MG63 (cell line): Measurements from ENCODE around the gene INSIG2. TPM values are rescaled to one million over a fixed set of nuclear protein-coding genes. Genes with fewer than 3 reads are reported as not detected.

Experiments used
- DNase-seq: peaks from one replicate; pipeline ENCODE4 v3.0.0-alpha.2; 2020
- H3K27me3 ChIP-seq: fragments of 250-450 bp; sonication (Bioruptor Pico); 2 replicates; pipeline ENCODE4 v1.5.1; 2020; ENCODE audit warnings: mild to moderate bottlenecking, moderate library complexity
- H3K36me3 ChIP-seq: fragments of 250-450 bp; sonication (Bioruptor Pico); 2 replicates; pipeline ENCODE4 v1.5.1; 2020; ENCODE audit warnings: mild to moderate bottlenecking, moderate library complexity
- H3K4me3 ChIP-seq: fragments of 250-450 bp; sonication (Bioruptor Pico); 2 replicates; pipeline ENCODE4 v1.5.1; 2020; ENCODE audit warnings: mild to moderate bottlenecking, moderate library complexity
- H3K9me3 ChIP-seq: fragments of 250-450 bp; sonication (Bioruptor Pico); 2 replicates; pipeline ENCODE4 v1.5.1; 2020; ENCODE audit warnings: mild to moderate bottlenecking, moderate library complexity
- total RNA-seq: library from RNA; depleted of rRNA; stranded (reverse); fragments of >200 nt; shearing (Covaris generic); gene quantifications from 2 replicates; pipeline ENCODE4 v1.2.3, GENCODE V29; 2014; ENCODE audit warnings: low replicate concordance; rRNA removed

The INSIG2 gene
- total RNA-seq, result 5.7 and 7.7 TPM in 2 replicates

DNA sequence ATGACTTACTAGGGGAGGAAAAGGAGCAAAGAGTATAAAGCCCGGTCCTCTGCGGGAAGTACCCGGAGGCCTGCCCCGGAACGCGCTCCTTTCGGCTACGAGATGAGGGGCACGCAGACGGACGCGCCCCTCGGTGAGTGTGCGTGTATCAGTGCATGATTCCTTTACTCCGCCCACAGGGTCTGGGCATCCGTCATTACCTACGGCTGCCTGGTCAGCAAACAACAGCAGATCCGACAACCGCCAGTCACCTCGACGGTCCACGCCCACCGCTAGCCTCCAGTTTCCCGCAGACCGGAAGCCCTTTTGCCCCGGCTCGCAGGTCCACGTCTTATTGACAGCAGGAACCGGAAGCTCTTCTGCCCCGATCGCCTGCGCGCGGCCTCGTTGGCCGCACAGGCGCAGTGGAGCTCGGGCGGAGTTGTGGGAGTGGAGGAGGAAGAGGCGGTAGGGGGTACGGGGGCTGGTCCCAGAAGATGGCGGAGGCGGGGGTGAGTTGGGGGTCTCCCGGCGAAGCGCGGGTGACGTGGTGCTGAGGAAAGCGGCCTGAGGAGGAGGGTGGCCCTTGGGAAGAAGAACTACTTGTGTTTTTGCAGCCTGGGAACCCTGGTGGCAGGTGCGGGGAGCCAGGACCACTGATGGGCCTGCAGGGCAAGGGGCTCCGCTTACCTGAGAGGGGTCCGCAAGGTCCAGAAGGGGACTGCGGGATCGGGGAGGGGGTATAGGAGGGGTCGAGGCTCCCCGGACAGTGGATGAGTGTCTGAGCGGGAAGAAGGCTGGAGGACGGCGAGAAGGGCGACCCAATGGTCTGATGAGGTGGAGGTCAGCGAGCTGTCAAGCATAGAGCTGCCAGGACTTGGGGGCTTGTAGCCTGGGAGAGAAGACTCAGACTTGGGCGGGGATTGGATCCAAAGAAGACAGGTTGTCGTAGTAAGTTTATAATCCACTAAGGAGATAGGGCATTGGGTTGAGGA is at the start of gene INSIG2:
INSIG2 (plus strand) TSS at position 421 of the 974 bp plus-strand sequence. CDS start 8,086 bp downstream, outside the sequence.
- H3K36me3 ChIP-seq, result no peaks in the 10 kb centered on the region
- H3K4me3 ChIP-seq, result peak within 1 kb of the TSS; percentile 77
- no peaks in the 10 kb centered on the region; the same call in 1 of the 2 replicates for H3K9me3 ChIP-seq
- peaks cover 3% of the 10 kb centered on the region; the same call in 1 of the 2 replicates for H3K27me3 ChIP-seq
- DNase-seq, result peak; percentile 98

DNA sequence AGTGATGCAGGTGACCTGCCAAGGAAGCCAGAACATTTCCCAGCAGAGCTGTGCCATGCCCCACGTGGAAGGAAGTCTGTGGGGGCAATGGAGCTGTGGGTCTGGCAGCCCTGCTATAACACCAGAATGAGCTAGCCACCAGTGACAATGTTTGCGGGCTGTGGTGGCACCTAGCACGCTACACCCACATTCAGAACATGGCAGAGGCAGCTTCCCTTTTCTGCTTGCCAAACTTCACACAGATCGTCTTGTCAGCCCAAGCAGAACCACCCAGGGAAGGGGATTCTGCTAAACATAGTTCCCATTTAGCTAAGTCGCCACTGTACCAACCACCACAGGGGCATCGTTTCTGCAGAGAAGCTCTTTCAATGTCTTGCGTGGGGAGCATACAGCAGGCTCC is 47.4 kb upstream of the INSIG2 start:
- no peak overlapping the region for H3K4me3 ChIP-seq
- H3K27me3 ChIP-seq, result no peaks in the 10 kb centered on the region; the same call in 1 of the 2 replicates
- DNase-seq, result no peak
- H3K9me3 ChIP-seq, result peaks cover 4% of the 10 kb centered on the region
- H3K36me3 ChIP-seq, result no peaks in the 10 kb centered on the region

DNA sequence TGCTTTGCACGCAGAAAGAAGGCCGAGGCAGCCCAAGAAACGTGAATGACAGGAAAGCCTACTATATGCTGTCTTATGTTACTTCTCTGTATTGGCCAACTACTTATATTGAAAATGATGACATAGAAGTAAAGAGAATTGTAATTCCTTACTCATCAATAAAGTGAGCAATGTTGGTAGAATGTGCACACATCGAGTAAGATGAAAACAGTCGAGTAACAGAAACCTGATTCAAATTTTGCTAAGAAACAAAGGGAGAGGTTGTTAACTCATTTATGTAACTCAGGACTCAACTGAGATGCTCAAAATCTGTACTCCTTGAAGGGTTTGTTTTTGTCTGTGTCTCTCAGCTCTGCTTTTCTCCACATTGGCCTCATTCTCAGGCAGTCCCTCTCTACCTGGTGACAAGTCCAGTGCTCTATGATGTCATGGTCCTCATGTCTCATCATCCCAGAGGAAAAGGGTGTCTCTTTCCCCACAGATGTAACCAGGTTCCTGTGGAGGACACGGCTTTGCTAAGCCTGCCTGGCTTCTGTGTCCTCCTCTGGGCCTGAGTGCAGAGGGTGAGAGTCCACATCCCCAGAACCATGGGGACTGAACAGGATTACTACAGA is 44.1 kb upstream of the INSIG2 start:
- Histone ChIP-seq H3K36me3 (no peaks in the 10 kb centered on the region), H3K4me3 (no peak overlapping the region), H3K27me3 (no peaks in the 10 kb centered on the region), H3K9me3 (no peaks in the 10 kb centered on the region)
- no peak for DNase-seq

DNA sequence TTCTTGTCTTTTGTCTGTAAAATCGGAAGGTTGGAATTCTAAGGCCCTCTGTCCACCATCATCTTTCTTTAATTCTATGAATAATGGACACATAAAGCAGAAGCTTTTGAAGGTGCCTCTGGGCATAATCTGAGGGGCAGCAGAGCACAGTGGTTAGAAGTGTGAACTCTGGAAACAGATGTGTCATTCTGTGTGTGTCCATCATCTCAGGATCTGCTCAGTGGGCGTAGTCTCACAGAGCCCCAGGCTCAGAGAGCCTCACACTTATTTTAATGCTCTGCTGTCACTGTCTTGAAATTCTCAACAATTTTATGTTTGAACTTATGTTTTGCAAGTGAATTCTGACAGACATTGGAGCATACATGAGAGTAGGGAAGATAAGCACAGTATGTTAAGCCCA is 43.4 kb upstream of the INSIG2 start:
- no peak overlapping the region for H3K4me3 ChIP-seq
- no peaks in the 10 kb centered on the region for H3K27me3 ChIP-seq
- no peaks in the 10 kb centered on the region for H3K36me3 ChIP-seq
- no peak for DNase-seq
- no peaks in the 10 kb centered on the region for H3K9me3 ChIP-seq

DNA sequence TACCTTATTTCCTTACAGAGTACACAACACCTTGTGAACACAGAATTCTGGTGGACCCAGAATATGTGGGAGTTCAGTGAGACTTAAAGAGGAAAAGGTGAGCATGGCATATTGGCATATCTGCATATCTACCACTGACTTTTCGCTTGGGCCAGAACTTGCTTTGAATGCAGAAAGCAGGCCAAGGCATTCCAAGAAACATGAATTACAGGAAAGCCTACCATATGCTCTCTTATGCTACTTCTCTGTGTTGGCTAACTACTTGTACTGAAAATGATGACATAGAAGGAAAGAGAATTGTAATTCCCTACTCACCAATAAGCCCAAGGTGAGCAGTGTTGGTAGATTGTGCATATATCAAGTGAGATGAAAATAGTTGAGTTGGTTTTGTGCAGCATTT is 43.0 kb upstream of the INSIG2 start:
- Histone ChIP-seq H3K36me3 (no peaks in the 10 kb centered on the region), H3K9me3 (no peaks in the 10 kb centered on the region), H3K27me3 (no peaks in the 10 kb centered on the region), H3K4me3 (no peak overlapping the region)
- DNase-seq, result no peak

DNA sequence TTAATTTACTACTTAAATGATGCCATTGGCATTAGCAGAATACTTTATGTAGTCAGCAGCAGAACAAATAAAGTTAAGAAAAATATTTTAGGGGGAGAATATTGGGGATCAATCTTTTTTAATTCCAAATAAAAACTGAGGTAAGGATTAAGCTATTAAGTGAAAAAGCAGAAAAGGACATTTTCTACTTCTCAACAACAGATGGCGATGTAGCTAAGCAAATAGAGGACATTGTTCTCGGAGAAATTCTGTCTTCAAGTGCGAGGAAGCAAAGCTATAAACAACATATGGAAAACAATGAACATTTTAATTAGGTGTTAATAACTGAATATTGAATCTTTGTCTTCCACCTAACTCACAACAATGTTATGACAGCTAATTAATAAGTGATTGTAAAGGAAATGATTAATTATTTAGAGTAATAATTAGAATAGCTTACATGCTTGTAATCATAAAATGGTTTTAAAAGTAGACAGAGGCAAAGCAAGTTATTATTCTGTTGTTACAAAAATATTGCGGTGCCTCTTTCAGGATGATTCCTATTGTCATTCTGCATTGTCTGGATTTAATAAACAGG is 41.5 kb upstream of the INSIG2 start:
- Histone ChIP-seq H3K36me3 (no peaks in the 10 kb centered on the region), H3K4me3 (no peak overlapping the region)
- DNase-seq, result no peak

DNA sequence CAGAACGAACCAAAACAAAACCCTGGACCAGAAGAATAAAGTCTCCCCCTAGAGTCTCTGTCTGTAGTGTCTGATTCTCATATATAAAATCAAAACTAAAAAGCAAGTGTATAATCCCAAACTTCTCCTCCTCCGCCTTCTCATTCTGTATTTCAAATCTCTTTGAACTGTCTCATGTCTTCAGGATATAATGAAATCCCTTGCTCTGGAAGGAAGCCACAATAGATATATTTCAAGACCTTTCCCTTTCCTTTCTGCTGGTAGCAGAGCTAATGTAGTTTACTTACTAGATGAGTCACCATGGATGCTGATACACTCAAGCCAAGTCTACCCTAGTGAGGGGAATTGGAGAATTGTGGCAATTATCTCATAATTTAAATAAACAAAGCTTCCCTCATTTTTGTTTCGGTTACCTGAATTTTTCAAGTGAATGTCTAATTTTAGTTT is 40.9 kb upstream of the INSIG2 start:
- DNase-seq, result peak; percentile 21
- Histone ChIP-seq H3K36me3 (no peaks in the 10 kb centered on the region), H3K4me3 (no peak overlapping the region), H3K27me3 (no peaks in the 10 kb centered on the region), H3K9me3 (no peaks in the 10 kb centered on the region)

More for the DNA sequence above, 41.5 kb upstream of the INSIG2 start:
- Histone ChIP-seq H3K27me3 (no peaks in the 10 kb centered on the region), H3K9me3 (no peaks in the 10 kb centered on the region)

DNA sequence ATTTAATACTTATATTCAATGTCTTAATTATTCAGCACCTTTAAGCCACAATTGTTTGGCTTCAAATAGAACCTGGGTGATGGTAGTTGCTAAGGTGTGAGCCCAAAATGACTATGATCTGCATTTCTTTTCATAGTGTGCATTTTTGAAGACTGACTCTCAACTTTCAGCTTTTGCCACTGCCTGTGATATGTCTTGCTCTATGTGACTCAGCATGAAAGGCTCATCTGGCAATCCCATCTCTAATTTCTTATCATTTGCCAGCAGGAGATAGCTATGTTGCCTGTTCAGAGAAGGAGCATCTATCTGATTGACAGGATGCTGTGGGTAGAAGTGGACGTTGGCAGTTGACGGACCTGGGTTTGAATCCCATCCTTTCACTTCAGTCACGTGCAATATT is 39.9 kb upstream of the INSIG2 start:
- DNase-seq, result no peak
- Histone ChIP-seq H3K36me3 (no peaks in the 10 kb centered on the region), H3K27me3 (no peaks in the 10 kb centered on the region), H3K9me3 (no peaks in the 10 kb centered on the region), H3K4me3 (no peak overlapping the region)

DNA sequence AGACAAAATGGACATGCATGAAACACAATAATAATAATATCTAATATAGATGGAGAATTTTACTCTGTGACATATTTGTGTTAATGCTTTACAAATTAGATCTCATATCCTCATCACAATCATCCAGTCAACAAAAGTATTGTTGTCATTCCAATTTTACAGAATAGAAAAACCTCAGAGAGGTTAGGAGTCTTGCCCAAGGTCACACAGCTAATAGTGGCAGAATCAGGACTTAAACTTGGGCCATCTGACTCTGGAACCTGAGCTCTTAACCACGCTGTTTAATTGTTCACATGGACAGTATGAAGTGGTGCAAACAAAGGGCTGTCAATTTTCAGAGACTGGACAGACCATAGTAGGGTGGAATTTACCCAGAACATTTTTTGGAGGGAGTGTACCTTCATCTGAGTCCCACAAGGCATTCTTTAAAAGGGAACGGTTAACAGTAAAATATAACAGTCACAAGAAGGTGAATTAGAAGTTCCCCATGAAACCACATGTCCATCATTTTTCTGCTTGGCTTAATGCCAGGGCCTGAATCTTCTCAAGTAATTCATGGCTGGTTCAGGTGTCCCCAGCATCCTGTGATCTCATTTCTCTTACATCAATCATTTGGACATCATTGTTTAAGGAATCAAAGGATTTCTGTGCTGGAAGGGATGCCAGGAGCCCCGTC is 39.0 kb upstream of the INSIG2 start:
- Histone ChIP-seq H3K9me3 (no peaks in the 10 kb centered on the region), H3K27me3 (no peaks in the 10 kb centered on the region), H3K4me3 (no peak overlapping the region), H3K36me3 (no peaks in the 10 kb centered on the region)
- DNase-seq, result no peak

DNA sequence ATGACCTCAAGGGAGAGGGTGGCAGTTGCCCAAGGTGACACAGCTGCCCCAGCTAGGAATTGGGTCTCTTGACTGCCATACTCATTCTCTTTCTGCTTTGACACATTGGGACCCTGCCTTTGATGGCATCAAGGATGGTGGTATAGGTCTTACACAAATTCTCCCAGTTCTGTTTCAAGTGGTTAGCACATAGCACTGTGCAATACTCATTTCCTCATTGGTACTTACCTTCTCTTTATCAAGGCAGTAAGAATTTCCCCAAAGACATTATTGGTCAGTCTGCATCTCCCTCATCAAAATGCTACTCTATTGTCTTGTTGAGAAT is 38.5 kb upstream of the INSIG2 start:
- no peak for DNase-seq
- no peaks in the 10 kb centered on the region for H3K9me3 ChIP-seq
- H3K4me3 ChIP-seq, result no peak overlapping the region
- H3K36me3 ChIP-seq, result no peaks in the 10 kb centered on the region
- H3K27me3 ChIP-seq, result no peaks in the 10 kb centered on the region

DNA sequence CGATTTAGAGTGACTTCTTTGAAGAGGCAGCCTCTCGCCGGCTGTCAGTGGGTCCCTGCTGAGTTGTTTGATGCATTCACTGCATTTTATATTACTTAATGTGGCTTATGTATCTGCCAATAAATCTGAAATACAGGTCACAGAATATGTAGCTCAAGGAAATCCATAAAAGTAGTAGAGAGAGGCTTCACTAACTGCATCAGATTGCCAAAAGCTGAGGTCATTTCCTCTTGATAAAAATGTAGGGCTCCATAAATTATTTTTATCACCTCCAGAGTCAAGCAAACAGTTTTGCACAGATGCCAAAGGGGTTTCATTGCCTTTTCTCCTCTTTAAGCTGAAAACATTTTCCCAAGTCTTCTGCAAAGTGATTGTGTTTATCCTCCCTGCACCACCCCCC is 37.9 kb upstream of the INSIG2 start:
- H3K9me3 ChIP-seq, result no peaks in the 10 kb centered on the region
- no peaks in the 10 kb centered on the region for H3K36me3 ChIP-seq
- no peak overlapping the region for H3K4me3 ChIP-seq
- no peak for DNase-seq
- no peaks in the 10 kb centered on the region for H3K27me3 ChIP-seq

DNA sequence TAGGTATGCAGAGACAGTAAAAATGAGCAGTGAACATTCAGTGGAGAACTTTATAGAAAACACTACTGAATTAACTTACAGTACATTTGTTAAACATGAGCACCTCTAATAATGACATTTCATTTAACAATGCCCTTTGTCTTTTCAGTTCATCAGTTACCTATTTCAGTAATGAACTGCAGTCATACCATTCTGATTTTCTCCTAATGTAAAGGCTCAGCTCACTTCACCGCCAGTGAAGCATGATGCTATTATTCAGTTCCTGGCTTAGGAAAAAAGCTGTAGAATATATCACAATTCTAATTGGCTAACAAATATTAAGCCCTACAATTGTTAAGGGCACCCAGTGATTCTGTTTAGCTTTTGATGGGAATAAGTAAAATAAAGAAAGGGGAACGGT is 37.3 kb upstream of the INSIG2 start:
- H3K36me3 ChIP-seq, result no peaks in the 10 kb centered on the region
- no peak for DNase-seq
- no peaks in the 10 kb centered on the region for H3K27me3 ChIP-seq
- H3K4me3 ChIP-seq, result no peak overlapping the region
- H3K9me3 ChIP-seq, result no peaks in the 10 kb centered on the region

DNA sequence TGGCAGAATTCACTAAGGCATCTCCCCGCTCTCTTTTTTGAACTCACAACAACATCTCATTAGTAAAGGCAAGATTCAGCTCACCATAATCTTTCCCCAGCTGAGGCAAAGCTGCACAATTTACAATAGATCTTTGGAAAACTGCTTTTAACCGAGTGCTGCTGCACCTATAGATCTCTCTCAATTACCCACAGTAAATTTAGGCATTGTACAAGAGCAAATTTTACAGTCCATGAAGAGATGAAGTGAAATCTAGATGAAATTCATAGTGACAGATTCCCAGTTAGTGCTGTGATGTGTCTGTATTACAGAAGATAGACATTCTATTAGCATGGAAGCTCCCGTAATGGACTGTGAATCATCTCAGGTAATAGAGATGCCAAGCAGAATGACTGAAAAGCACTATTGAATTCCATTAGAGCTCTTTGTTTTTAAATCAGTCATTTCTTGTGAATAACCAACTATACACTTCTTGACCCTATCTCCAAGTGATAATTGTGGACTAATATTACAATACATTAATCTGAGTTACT is 36.4 kb upstream of the INSIG2 start:
- no peak for DNase-seq
- Histone ChIP-seq H3K4me3 (no peak overlapping the region), H3K36me3 (no peaks in the 10 kb centered on the region), H3K27me3 (no peaks in the 10 kb centered on the region), H3K9me3 (no peaks in the 10 kb centered on the region)

DNA sequence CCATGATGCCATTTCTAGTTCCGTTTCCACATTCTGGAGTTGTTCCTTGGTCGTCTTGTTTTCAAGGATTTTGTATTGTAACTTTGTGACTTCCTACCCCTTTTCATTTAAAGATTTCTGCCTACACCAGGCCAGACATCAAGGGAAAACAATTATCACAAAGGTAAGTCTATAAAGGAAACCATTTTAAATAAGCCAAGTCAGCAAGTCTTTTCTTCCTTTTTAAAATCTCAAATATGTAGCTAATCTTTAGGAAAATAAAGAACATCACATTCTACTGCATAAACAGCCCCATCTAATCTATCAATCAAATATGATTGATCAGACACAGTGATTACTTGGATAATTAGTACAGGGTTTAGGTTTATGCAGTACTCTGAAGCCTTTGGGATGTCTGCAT is 35.8 kb upstream of the INSIG2 start:
- no peaks in the 10 kb centered on the region for H3K36me3 ChIP-seq
- H3K4me3 ChIP-seq, result no peak overlapping the region
- no peak for DNase-seq
- H3K27me3 ChIP-seq, result no peaks in the 10 kb centered on the region
- H3K9me3 ChIP-seq, result no peaks in the 10 kb centered on the region

DNA sequence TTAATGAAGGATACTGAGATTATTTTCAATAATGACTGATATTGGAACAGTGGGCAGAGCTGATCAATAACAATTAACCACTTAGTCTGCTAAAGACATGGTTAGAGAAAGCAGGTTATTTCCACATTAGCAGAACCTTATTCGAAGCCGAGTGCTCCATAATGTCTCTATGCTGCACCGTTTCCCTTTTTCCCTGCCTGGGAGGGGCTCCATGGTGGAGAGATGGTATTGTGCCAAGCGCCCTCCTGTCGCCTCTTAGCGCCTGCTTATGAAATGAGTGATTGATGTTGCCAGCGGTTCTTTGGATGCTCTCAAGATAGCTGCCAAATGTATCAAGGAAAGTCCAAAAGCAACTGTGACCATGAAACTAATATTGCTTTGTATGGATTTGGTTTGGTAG is 34.6 kb upstream of the INSIG2 start:
- H3K27me3 ChIP-seq, result no peaks in the 10 kb centered on the region
- H3K4me3 ChIP-seq, result no peak overlapping the region
- no peak for DNase-seq
- H3K9me3 ChIP-seq, result no peaks in the 10 kb centered on the region
- H3K36me3 ChIP-seq, result no peaks in the 10 kb centered on the region

DNA sequence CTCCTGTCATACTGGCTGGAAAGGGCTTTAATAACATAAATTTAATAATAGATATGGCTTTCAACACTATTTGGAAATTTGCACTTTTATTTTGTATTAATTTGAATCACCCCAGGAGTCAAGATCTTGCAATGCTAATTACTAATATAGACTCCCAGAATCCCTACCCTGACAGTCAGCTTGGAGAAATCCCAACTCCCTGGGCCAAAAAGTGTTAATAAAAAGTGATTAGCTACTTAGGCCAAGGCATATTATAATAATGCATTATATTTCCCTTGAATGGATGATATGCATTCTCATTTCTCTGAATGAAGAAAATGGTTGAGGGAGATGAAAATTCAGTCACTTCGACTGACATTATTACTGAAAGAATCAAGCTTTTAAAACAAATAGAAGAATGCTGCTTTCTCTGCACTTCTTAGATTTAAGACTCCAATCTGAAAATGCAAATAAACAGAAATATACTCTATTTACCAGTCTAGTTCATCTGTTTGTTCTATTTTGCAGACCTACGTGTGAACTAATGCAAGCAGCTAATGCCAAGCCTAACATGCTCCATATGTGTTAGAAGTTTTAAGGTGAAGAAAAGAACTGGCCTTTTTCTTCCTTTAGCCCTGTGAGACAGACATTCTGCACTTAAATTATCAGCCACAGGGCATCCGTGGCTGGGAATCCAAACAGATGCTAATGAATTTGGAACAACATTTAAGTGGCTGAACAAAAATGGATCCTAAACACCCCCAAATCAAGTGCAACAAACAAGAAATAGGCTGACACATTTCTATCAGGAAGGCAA is 33.9 kb upstream of the INSIG2 start:
- Histone ChIP-seq H3K27me3 (no peaks in the 10 kb centered on the region), H3K9me3 (no peaks in the 10 kb centered on the region), H3K36me3 (no peaks in the 10 kb centered on the region), H3K4me3 (no peak overlapping the region)
- DNase-seq, result no peak
